ENCODE measurements around the gene NECTIN2.

The NECTIN2 gene

GRCh38 chr19:44845612-44846454 lies at the start of gene NECTIN2:
Gene NECTIN2 (plus strand): TSS chr19:44846297. CDS start chr19:44846526, 229 bp downstream.
- peak; percentile 93 for FAIRE-seq

DNA sequence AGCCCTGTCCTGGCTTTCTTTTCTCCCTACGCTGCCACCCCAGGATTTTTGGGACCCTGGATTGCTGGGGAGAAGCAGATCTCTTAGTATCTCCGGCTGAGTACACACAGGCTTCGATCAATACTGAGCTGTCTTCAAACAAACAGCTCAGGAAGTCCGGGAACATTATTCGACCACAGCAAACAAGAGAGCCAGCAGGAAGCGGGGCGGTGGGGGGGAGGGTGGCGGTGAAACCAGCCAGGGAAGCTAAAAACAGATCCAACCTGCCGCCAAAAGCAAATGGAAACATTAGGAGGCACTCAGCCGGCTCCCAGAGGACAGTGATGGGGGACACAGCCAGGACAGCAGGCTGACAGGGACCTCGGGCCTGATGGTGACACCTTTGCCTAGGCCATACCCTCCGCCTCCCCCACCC lies 49.4 kb upstream of the NECTIN2 start:
- FAIRE-seq, result no peak

DNA sequence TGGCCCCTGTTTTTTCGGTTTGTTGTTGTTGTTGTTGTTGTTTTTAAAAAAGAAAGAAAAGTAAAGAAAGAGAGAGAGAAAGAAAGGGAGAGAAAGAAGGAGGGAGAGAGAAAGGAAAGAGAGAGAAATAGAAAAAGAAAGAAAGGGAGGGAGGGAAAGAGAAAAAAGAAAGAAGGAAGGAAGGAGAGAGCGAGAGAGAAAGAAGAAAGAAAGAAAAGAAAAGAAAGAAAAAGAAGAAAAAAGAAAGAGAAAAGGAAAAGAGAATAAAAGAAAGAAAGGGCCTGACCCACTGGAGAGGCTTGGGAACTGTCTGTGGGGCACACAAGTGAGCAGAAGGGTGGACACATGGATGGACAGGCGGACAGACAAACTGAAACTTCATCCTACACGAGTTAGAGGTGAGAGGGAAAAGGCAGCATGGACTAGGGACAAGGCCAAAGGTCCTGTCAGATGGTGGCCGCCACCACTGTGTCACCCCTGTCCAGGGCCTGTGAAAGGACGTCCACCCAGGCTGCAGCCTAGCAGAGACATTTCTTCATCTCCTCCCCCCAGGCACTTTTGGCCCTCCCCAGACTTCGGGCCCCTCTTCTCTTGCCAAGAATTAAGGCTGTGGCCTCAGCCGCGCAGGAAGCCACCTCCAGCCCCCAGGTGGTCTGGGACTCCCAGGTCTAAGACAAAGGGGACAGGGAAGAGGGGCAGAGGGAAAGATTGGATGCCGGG lies 46.3 kb upstream of the NECTIN2 start:
- no peak for FAIRE-seq

GRCh38 chr19:44800461-44800860 lies 45.6 kb upstream of the NECTIN2 start:
- FAIRE-seq, result no peak

- FAIRE-seq, result no peak
Observed at GRCh38 chr19:44803442-44804428, 42.4 kb upstream of the NECTIN2 start.

DNA sequence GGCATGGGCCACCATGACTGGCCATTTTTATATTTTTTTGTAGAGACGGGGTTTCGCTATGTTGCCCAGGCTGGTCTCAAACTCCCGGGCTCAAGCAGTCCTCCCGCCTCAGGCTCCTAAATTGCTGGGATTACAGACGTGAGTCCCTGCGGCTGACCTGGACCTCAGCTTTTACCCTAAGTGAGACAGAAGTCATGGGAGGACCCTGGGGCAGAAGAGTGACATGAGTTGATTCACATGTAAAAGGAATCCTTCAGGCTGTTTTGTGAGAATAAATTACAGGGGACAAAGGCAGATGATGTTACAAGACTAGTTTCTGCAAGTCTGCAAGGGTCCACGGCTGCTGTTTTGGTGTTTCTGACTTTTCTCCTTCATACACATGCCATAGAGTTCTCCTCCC lies 39.8 kb upstream of the NECTIN2 start:
- no peak for FAIRE-seq

GRCh38 chr19:44807162-44807561 lies 38.9 kb upstream of the NECTIN2 start:
- no peak for FAIRE-seq

DNA sequence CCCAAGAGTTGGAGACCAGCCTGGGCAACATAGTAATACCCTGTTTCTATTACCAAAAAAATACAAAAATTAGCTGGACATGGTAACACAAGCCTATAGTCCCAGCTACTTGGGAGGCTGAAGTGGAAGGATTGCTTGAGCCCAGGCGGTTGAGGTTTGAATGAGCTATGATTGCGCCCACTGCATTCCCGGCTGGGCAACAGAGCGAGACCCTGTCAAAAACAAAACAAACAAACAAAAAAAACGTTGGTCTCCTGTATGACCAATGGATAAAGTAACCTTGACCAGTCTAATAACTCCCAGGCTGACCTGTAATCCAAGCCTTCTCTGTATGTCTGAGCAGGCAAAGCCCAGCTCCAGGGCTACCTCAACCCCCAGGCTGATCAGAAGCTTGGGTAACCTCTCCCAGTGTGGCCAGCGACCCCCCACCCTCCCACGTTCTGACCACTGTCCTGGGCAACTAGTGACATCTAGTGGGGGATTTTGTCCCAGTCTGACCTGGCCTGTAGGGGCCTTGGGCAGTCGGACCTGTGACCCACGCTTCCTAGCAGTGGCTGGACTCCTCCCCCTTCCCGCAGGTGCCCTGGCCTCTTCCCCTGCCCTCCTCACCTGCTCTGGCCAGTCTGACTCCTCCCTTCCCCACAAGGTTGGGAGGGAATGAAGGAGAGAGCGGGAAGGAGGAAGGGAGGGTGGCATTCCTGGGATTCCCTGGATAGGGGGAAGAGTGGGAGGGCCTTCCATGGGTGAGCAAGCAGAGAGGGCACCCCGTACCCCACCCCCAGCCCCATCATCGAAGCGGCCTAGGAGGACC lies 38.2 kb upstream of the NECTIN2 start:
- FAIRE-seq, result no peak

GRCh38 chr19:44808463-44809371 lies 37.4 kb upstream of the NECTIN2 start, which contains the start of gene BCAM:
Gene BCAM (plus strand): TSS chr19:44809103. CDS start chr19:44809125, 22 bp downstream.
- no peak for FAIRE-seq

DNA sequence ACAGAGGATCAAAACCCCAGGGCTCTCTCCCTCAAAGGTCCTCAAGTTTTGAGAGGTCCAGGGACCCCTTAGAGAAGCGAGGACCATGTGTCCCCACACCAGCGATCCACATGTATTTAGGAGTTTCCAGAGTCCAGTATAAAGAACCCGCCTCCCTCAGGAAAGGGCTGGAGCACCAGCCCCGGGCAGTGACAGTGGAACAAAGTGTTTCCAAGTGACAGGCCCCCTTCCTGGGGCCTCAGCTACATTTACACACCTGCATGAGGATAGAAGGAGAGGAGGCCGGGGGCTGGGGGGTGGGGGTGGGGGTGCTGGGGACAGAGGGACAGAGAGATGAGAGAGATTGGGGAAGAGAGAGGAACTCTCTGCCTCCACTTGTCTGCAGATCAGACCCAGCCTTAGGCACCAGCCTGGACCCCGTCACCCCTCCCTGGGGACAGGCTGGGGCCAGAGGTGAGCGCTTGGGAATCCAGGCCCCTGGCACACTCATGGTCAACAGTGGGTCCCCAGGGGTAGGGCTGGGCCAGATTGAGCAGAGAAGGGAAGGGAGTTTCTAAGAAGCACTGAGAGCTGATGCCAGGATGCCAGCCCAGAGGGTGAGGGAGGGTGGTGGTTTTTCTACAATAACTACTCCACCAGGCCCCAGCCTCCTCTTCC lies 36.4 kb upstream of the NECTIN2 start:
- no peak for FAIRE-seq

- no peak for FAIRE-seq
Observed at GRCh38 chr19:44810234-44811121, 35.6 kb upstream of the NECTIN2 start.

- FAIRE-seq, result no peak
Observed at GRCh38 chr19:44811122-44811419, 35.0 kb upstream of the NECTIN2 start.

DNA sequence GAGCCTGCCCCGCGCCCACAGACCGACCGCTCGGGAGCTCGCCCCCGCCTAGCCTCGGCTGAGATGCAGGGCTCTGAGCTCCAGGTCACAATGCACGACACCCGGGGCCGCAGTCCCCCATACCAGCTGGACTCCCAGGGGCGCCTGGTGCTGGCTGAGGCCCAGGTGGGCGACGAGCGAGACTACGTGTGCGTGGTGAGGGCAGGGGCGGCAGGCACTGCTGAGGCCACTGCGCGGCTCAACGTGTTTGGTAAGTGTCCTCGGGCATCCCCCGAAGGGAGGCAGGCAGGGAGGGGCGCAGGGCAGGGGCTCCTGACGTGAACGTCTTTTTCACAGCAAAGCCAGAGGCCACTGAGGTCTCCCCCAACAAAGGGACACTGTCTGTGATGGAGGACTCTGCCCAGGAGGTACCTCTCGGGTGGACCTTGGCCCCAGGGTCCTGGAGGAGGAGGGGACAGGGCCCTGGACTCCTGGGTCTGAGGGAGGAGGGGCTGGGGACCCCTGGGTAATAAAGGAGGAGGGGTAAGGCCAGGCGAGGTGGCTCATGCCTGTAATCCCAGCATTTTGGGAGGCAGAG lies 33.9 kb upstream of the NECTIN2 start:
- no peak for FAIRE-seq

GRCh38 chr19:44813070-44813840 lies 32.8 kb upstream of the NECTIN2 start:
- no peak for FAIRE-seq

DNA sequence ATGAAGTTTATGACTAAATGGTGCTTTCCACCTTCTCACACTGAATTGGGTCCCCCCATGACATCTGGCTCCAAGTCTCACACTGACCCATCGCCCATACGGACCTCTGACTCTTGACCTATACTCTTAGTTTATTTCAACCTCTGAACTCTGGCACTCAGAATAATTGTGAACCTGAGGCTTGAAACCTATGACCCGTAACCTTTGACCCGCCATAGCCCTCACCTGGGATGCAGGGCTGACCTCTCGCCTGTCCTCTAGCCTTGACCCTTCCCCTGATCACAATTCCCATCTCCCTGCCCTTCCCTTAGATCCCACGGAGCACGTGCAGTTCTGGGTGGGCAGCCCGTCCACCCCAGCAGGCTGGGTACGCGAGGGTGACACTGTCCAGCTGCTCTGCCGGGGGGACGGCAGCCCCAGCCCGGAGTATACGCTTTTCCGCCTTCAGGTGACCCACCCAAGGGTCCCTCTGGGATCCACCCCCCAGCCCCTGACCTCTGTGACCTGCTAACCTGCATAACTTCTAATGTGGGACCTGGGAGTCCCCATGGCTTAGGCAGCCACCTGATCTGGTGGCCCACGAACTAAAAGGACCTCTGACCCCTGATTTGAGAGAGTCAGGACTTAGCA lies 32.1 kb upstream of the NECTIN2 start:
- no peak for FAIRE-seq

- FAIRE-seq, result no peak
Observed at GRCh38 chr19:44814517-44814916, 31.6 kb upstream of the NECTIN2 start.

- FAIRE-seq, result no peak
Observed at GRCh38 chr19:44816301-44816700, 29.8 kb upstream of the NECTIN2 start.
